Esophagus squamous epithelium (tissue), 4 donors: ENCODE data around the gene CXCL3.

ENCODE experiments used
- POLR2A ChIP-seq, 4 donors: fragments of 450-650 bp; IDR thresholded peaks; one replicate each; pipeline ENCODE4 v1.6.1; 2017; ENCODE audit warnings: antibody characterized with exemption in 4 of 4, mild to moderate bottlenecking in 4 of 4, moderate library complexity in 3 of 4
- TF ChIP-seq, protein P1 (sequence below), 6 experiments: fragments of 450-650 bp in 4 of 6; fragments of 200-600 bp in 2 of 6; sonication (generic) in 2 of 6; IDR thresholded peaks; one replicate each; pipeline ENCODE4 v1.5.1; 2016 to 2019; ENCODE audit warnings: antibody characterized with exemption in 6 of 6, mild to moderate bottlenecking in 4 of 6, moderate library complexity in 4 of 6

DNA sequence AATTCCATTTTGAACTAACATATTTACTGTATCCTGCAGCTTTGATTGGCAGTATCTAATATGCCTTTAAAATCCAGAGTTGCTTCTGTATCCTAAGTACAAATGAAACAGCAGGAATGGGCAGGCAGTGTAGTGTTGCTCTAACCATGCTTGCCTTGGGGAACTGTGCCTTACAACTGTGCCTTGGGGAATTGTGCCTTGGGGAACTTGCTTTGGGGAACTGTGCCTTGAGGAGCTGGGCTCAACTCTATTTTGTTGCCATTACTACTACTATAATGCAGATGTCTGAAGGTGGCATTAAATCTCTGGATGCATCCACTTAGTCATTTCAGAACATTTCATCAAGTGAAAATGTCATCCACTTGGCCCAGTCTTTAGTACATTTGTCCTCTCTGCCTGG, 6.9 kb downstream of the CXCL3 start:
- TF ChIP-seq, protein P1, sequence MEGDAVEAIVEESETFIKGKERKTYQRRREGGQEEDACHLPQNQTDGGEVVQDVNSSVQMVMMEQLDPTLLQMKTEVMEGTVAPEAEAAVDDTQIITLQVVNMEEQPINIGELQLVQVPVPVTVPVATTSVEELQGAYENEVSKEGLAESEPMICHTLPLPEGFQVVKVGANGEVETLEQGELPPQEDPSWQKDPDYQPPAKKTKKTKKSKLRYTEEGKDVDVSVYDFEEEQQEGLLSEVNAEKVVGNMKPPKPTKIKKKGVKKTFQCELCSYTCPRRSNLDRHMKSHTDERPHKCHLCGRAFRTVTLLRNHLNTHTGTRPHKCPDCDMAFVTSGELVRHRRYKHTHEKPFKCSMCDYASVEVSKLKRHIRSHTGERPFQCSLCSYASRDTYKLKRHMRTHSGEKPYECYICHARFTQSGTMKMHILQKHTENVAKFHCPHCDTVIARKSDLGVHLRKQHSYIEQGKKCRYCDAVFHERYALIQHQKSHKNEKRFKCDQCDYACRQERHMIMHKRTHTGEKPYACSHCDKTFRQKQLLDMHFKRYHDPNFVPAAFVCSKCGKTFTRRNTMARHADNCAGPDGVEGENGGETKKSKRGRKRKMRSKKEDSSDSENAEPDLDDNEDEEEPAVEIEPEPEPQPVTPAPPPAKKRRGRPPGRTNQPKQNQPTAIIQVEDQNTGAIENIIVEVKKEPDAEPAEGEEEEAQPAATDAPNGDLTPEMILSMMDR (IDR thresholded peaks at IDR 0.05), result no peak
- no peak for TF ChIP-seq POLR2A (IDR thresholded peaks at IDR 0.05)
